Ishikawa (cell line): Measurements from ENCODE around the gene ASXL1.

ENCODE experiments used
- CEBPB ChIP-seq: IDR thresholded peaks from 2 replicates; pipeline ENCODE4 v1.6.1; 2012
- CREB1 ChIP-seq: IDR thresholded peaks from 2 replicates; pipeline ENCODE4 v1.6.1; 2012; ENCODE audit warnings: low read depth
- EGR1 ChIP-seq: IDR thresholded peaks from 2 replicates; pipeline ENCODE4 v1.6.1; 2012
- EP300 ChIP-seq: IDR thresholded peaks from 2 replicates; pipeline ENCODE4 v1.6.1; 2012; ENCODE audit warnings: borderline replicate concordance
- FOXM1 ChIP-seq: IDR thresholded peaks from 2 replicates; pipeline ENCODE4 v1.6.1; 2012; ENCODE audit warnings: low read depth, borderline replicate concordance
- MAX ChIP-seq: IDR thresholded peaks from 2 replicates; pipeline ENCODE4 v1.6.1; 2012
- NFIC ChIP-seq: IDR thresholded peaks from 2 replicates; pipeline ENCODE4 v1.6.1; 2012
- RAD21 ChIP-seq: IDR thresholded peaks from 2 replicates; pipeline ENCODE4 v1.6.1; 2012; ENCODE audit warnings: low read depth
- REST ChIP-seq: IDR thresholded peaks from 2 replicates; pipeline ENCODE4 v1.6.1; 2012; ENCODE audit warnings: low read depth, mild to moderate bottlenecking
- TAF1 ChIP-seq: IDR thresholded peaks from 2 replicates; pipeline ENCODE4 v1.6.1; 2012; ENCODE audit warnings: low read depth, mild to moderate bottlenecking
- TCF12 ChIP-seq: IDR thresholded peaks from 2 replicates; pipeline ENCODE4 v1.6.1; 2012; ENCODE audit warnings: low read depth
- TEAD4 ChIP-seq: IDR thresholded peaks from 2 replicates; pipeline ENCODE4 v1.6.1; 2012
- USF1 ChIP-seq: IDR thresholded peaks from 2 replicates; pipeline ENCODE4 v1.6.1; 2012
- YY1 ChIP-seq: IDR thresholded peaks from 2 replicates; pipeline ENCODE4 v1.6.1; 2012; ENCODE audit warnings: low read depth
- ZBTB7A ChIP-seq: IDR thresholded peaks from 2 replicates; pipeline ENCODE4 v1.6.1; 2012; ENCODE audit warnings: low read depth

ASXL1 gene

GRCh38 chr20:32460683-32461320, 102.7 kb downstream of the ASXL1 start:
- no peak for TF ChIP-seq NFIC
- TF ChIP-seq EP300: no peak
- TF ChIP-seq FOXM1: no peak
- TF ChIP-seq CEBPB: no peak
- no peak for TF ChIP-seq REST
- no peak for TF ChIP-seq USF1
- no peak for TF ChIP-seq CREB1
- no peak for TF ChIP-seq TCF12
- no peak for TF ChIP-seq RAD21
- TF ChIP-seq EGR1: no peak
- no peak for TF ChIP-seq TEAD4
- no peak for TF ChIP-seq MAX
- TF ChIP-seq TAF1: no peak
- TF ChIP-seq ZBTB7A: no peak
- TF ChIP-seq YY1: no peak

GRCh38 chr20:32461836-32462600, 103.9 kb downstream of the ASXL1 start:
- TF ChIP-seq TCF12 (no peak), CREB1 (no peak), REST (no peak), USF1 (no peak), NFIC (no peak), RAD21 (no peak), MAX (no peak), TEAD4 (no peak), EP300 (no peak), FOXM1 (no peak), EGR1 (no peak), CEBPB (no peak), TAF1 (no peak), ZBTB7A (no peak)

GRCh38 chr20:32462900-32463641, 104.9 kb downstream of the ASXL1 start:
- no peak for TF ChIP-seq CEBPB
- no peak for TF ChIP-seq FOXM1
- no peak for TF ChIP-seq RAD21
- no peak for TF ChIP-seq TEAD4
- TF ChIP-seq REST: no peak
- TF ChIP-seq EGR1: no peak
- TF ChIP-seq TAF1: no peak
- TF ChIP-seq USF1: no peak
- no peak for TF ChIP-seq NFIC
- TF ChIP-seq EP300: no peak
- TF ChIP-seq TCF12: no peak
- TF ChIP-seq YY1: no peak
- TF ChIP-seq MAX: no peak
- TF ChIP-seq ZBTB7A: no peak
- no peak for TF ChIP-seq CREB1
